Retinal pigment epithelial cell (primary cell): ENCODE measurements around the gene SLC35B2.

Experiments used
- DNase-seq: peaks from one replicate; pipeline ENCODE4 v3.0.0-alpha.2; 2010; ENCODE audit warnings: low read depth
- H3K4me3 ChIP-seq: 2 replicates; pipeline ENCODE4 v1.5.1; 2011; ENCODE audit warnings: mild to moderate bottlenecking, low read length, control low read depth, moderate library complexity
- CTCF ChIP-seq: conservative IDR thresholded peaks from 2 replicates; pipeline ENCODE4 v1.5.1; 2011; ENCODE audit warnings: low read depth, low read length, control low read depth, inconsistent platforms

The SLC35B2 gene

GRCh38 chr6:44262467-44263353, 5.4 kb upstream of the SLC35B2 start:
- H3K4me3 ChIP-seq: peak overlapping the region; percentile 75
- no peak for DNase-seq
- no peak for TF ChIP-seq CTCF

GRCh38 chr6:44261581-44261980, 4.3 kb upstream of the SLC35B2 start:
- no peak for DNase-seq
- TF ChIP-seq CTCF: no peak
- H3K4me3 ChIP-seq: no peak overlapping the region

GRCh38 chr6:44260451-44261297, 3.3 kb upstream of the SLC35B2 start:
- no peak overlapping the region for H3K4me3 ChIP-seq
- DNase-seq: no peak
- TF ChIP-seq CTCF: no peak

GRCh38 chr6:44260011-44260410, 2.7 kb upstream of the SLC35B2 start:
- no peak overlapping the region for H3K4me3 ChIP-seq
- no peak for TF ChIP-seq CTCF
- no peak for DNase-seq

- no peak overlapping the region for H3K4me3 ChIP-seq
- TF ChIP-seq CTCF: no peak
- DNase-seq: no peak
Measured at GRCh38 chr6:44258921-44259320, 1.6 kb upstream of the SLC35B2 start.

GRCh38 chr6:44258325-44258863, 1.1 kb upstream of the SLC35B2 start:
- no peak overlapping the region for H3K4me3 ChIP-seq
- no peak for DNase-seq
- TF ChIP-seq CTCF: no peak
